ENCODE results near the gene KDM1A. TPM values are rescaled to one million over a fixed set of nuclear protein-coding genes. Genes with fewer than 3 reads are reported as not detected.

Gene KDM1A
- total RNA-seq, 1 donor from 2014 or later = 164 TPM

DNA sequence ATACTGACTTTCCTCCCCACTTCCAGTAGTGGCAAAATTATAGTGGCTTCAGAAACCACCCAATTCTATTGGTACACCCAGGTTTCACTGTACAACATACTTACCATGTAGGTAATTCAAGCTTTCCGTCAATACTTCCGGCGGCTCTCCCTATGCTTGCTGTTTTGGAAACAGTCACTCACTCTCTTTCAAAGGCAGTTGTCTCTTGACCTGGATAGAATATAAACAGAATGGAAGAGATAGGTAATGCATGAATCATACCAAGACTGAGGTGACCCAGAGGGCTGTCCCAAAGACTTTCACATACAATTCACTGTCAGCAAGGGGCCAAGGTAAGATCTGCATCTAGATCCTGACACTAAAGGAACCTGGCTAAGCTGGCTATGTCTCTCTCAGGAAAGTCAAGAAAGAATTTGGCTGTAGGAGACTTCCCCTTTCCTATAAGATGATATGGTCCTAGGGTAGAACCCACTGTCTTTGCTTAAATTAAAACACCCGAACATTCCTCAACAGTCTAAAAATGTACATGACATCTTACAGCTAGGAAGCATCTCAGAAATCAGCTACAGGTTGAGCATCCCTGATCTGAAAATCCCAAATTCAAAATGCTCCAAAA is 89.8 kb downstream of the KDM1A start:
- Mint-ChIP-seq H3K27ac (no peak overlapping the region), H3K4me1 (peaks cover 16% of the 10 kb centered on the region), H3K4me3 (no peak overlapping the region), H3K36me3 (peaks cover 23% of the 10 kb centered on the region), H3K9me3 (no peaks in the 10 kb centered on the region), H3K27me3 (ENCODE audit: low read depth) (no peaks in the 10 kb centered on the region)
- TF ChIP-seq, protein P1, sequence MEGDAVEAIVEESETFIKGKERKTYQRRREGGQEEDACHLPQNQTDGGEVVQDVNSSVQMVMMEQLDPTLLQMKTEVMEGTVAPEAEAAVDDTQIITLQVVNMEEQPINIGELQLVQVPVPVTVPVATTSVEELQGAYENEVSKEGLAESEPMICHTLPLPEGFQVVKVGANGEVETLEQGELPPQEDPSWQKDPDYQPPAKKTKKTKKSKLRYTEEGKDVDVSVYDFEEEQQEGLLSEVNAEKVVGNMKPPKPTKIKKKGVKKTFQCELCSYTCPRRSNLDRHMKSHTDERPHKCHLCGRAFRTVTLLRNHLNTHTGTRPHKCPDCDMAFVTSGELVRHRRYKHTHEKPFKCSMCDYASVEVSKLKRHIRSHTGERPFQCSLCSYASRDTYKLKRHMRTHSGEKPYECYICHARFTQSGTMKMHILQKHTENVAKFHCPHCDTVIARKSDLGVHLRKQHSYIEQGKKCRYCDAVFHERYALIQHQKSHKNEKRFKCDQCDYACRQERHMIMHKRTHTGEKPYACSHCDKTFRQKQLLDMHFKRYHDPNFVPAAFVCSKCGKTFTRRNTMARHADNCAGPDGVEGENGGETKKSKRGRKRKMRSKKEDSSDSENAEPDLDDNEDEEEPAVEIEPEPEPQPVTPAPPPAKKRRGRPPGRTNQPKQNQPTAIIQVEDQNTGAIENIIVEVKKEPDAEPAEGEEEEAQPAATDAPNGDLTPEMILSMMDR (IDR thresholded peaks at IDR 0.05; ENCODE audit: unreplicated experiment) = no peak
- DNase-seq (ENCODE audit: low spot score in 2 of 2, unreplicated experiment in 2 of 2) = no peak

- no peaks in the 10 kb centered on the region for H3K27me3 Mint-ChIP-seq (ENCODE audit: low read depth)
- TF ChIP-seq, protein P1 (IDR thresholded peaks at IDR 0.05; ENCODE audit: unreplicated experiment) = no peak
- H3K4me3 Mint-ChIP-seq = no peak overlapping the region
- no peak for DNase-seq (ENCODE audit: low spot score in 2 of 2, unreplicated experiment in 2 of 2)
- peaks cover 20% of the 10 kb centered on the region for H3K36me3 Mint-ChIP-seq
- peaks cover 29% of the 10 kb centered on the region for H3K4me1 Mint-ChIP-seq
- H3K9me3 Mint-ChIP-seq = no peaks in the 10 kb centered on the region
- H3K27ac Mint-ChIP-seq = no peak overlapping the region
These were observed 91.1 kb downstream of the KDM1A start for GRCh38 chr1:23110391-23110790.

- DNase-seq (ENCODE audit: low spot score in 2 of 2, unreplicated experiment in 2 of 2) = no peak
- H3K4me3 Mint-ChIP-seq = no peak overlapping the region
- peaks cover 29% of the 10 kb centered on the region for H3K4me1 Mint-ChIP-seq
- H3K27ac Mint-ChIP-seq = peak overlapping the region; percentile 88
- H3K36me3 Mint-ChIP-seq = peaks cover 11% of the 10 kb centered on the region
- H3K9me3 Mint-ChIP-seq = no peaks in the 10 kb centered on the region
- no peaks in the 10 kb centered on the region for H3K27me3 Mint-ChIP-seq (ENCODE audit: low read depth)
- TF ChIP-seq, protein P1 (IDR thresholded peaks at IDR 0.05; ENCODE audit: unreplicated experiment) = no peak
These were observed 92.6 kb downstream of the KDM1A start for GRCh38 chr1:23111600-23112535.

DNA sequence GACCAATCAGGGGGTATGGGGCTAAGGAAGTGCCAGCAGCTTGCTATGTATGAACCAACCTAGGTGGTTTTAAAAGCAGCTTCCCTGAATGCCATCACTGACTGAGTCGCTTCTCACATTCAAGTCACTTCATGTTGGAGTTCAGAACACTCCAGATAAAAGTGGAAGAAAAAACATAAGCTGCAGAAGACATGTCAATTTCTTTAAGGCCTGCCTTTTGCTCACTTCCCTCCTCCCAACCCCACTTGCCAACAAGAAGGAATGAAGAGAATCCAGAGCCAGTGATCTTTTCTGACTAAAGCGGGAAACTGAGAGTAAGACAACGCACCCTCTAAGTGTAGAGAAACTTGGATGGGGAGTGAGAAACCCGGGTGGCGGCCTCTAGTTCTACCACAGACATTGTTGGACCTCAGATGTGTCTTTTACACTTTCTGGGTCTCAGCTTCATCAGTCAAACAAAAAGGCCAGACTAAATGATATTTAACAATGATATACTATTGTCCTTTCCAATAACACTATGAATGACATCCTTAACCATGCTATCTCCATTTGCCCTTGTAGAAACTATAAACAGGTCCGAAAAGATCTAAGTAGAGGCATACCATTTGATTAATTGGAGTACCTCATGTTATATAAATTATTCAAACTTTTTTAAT is 95.3 kb downstream of the KDM1A start:
- Mint-ChIP-seq H3K4me1 (peaks cover 31% of the 10 kb centered on the region), H3K27me3 (ENCODE audit: low read depth) (no peaks in the 10 kb centered on the region), H3K4me3 (no peak overlapping the region), H3K9me3 (no peaks in the 10 kb centered on the region), H3K36me3 (no peaks in the 10 kb centered on the region), H3K27ac (peak overlapping the region; percentile 66)
- no peak for DNase-seq (ENCODE audit: low spot score in 2 of 2, unreplicated experiment in 2 of 2)
- TF ChIP-seq, protein P1 (IDR thresholded peaks at IDR 0.05; ENCODE audit: unreplicated experiment) = no peak

DNA sequence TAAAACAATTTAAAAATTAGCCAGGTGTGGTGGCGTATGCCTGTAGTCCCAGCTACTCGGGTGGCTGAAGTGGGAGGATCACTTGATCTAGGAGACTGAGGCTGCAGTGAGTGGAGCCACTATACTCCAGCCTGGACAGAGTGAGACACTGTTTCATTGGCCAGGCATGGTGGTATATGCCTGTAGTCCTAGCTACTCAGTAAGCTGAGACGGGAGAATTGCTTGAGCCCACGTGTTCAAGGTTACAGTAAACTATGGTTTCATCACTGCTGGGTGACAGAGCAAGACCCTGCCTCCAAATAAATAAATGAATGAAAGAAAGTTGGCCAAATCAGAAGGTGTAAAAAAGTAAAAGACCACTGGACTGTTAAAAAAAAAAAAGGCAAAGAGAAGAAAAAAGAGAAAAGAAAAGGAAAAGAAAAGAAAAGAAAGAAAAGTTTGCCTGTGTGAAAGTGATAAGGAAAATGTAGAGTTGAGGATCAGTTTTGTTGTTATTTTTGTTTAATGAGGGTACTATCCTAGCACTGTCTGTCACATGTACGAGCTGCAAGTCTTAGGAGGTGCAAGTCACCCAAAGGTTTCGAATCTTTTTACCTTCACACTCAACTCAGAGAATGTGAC is 97.1 kb downstream of the KDM1A start:
- Mint-ChIP-seq H3K27ac (peak overlapping the region; percentile 74), H3K4me1 (peaks cover 31% of the 10 kb centered on the region), H3K9me3 (no peaks in the 10 kb centered on the region), H3K27me3 (ENCODE audit: low read depth) (no peaks in the 10 kb centered on the region), H3K36me3 (no peaks in the 10 kb centered on the region), H3K4me3 (no peak overlapping the region)
- DNase-seq (ENCODE audit: low spot score in 2 of 2, unreplicated experiment in 2 of 2) = no peak
- TF ChIP-seq, protein P1 (IDR thresholded peaks at IDR 0.05; ENCODE audit: unreplicated experiment) = no peak
